Thoracic aorta (tissue), 2 donors: ENCODE data around the gene TNKS2. TPM values are rescaled to one million over a fixed set of nuclear protein-coding genes. Genes with fewer than 3 reads are reported as not detected.

Source experiments
- ATAC-seq: fragments of 150-250 bp; one replicate; pipeline ENCODE4 v1.8.0; 2017; ENCODE audit warnings: low read depth; ENCODE audit not compliant: insufficient number of reproducible peaks, low FRiP score
- DNase-seq: peaks from one replicate; pipeline ENCODE4 v3.0.0-alpha.2; 2020; ENCODE audit warnings: low spot score
- H3K27ac ChIP-seq, 2 donors: fragments of 200-600 bp; sonication (generic); 1 replicate in 1 of 2; 2 replicates in 1 of 2; pipeline ENCODE4 v1.5.1; 2016; ENCODE audit warnings: mild to moderate bottlenecking in 2 of 2, moderate library complexity in 2 of 2
- H3K27me3 ChIP-seq: fragments of 200-600 bp; sonication (generic); replicated peaks from 2 replicates; pipeline ENCODE4 v1.6.0; 2016; ENCODE audit warnings: mild to moderate bottlenecking; ENCODE audit not compliant: insufficient read depth
- H3K36me3 ChIP-seq: fragments of 200-600 bp; sonication (generic); one replicate; pipeline ENCODE4 v1.5.1; 2016
- H3K4me1 ChIP-seq, 2 donors: fragments of 200-600 bp; sonication (generic); 1 replicate in 1 of 2; 2 replicates in 1 of 2; pipeline versions ENCODE4 v1.5.1 to v1.6.0; 2016; ENCODE audit warnings: low read depth in 2 of 2, mild to moderate bottlenecking in 1 of 2; ENCODE audit not compliant: control insufficient read depth in 1 of 2
- H3K4me3 ChIP-seq: fragments of 200-600 bp; sonication (generic); 2 replicates; pipeline ENCODE4 v1.5.1; 2016; ENCODE audit warnings: mild to moderate bottlenecking
- H3K9me3 ChIP-seq: fragments of 200-600 bp; sonication (generic); 2 replicates; pipeline ENCODE4 v1.5.1; 2016
- total RNA-seq, 2 donors: library from RNA; depleted of rRNA; stranded (reverse); fragments of >200 nt; gene quantifications; one replicate each; pipeline versions ENCODE4 v1.1.0 to v1.2.3, GENCODE V29; 2016
- TF ChIP-seq, protein P1 (sequence below): fragments of 200-600 bp; sonication (generic); IDR thresholded peaks from one replicate; pipeline ENCODE4 v1.5.1; 2019; ENCODE audit warnings: antibody characterized with exemption

Gene TNKS2
- total RNA-seq, 2 donors from 2014 or later = 45.1 to 73.1 TPM

DNA sequence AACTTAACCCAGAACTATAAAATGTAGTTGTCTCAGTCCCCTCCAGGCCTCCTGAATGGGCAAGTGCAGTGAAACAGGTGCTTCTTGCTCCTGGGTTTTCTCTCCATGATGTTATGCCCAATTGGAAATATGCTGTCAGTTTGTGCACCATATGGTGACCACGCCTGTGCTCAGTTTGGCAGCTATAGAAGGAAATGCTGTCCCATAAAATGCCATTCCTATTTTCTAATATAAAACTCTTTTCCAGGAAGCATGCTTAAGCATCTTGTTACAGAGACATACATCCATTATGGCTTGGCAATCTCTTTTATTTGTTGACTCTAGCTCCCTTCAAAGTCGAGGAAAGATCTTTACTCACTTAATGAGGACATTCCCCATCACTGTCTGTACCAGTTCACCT lies 65.9 kb downstream of the TNKS2 start:
- H3K36me3 ChIP-seq = peaks cover 28% of the 10 kb centered on the region
- no peak for ATAC-seq
- DNase-seq = no peak

DNA sequence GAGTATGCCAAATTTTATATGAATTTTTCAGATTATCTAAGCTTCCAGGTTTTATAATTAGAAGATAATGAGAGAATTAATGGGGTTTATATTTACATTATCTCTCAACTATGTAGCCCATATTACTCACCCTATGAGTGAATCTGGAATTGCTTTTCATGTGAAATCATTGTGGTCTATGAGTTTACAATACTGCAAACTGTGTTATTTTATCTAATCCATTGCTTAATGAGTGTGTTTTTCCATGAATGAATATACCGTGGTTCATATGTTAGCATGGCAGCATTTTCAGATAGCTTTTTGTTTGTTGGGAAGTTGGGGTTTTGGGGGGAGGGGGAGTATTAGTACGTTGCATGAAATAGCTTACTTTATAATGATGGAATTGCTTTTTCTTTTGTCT lies 66.5 kb downstream of the TNKS2 start:
- Histone ChIP-seq H3K4me3 (no peak overlapping the region), H3K27me3 (no peaks in the 10 kb centered on the region), H3K27ac (no peak overlapping the region), H3K4me1 (no peaks in the 10 kb centered on the region), H3K9me3 (no peaks in the 10 kb centered on the region), H3K36me3 (peaks cover 24% of the 10 kb centered on the region)
- DNase-seq = no peak
- no peak for ATAC-seq
- TF ChIP-seq, protein P1, sequence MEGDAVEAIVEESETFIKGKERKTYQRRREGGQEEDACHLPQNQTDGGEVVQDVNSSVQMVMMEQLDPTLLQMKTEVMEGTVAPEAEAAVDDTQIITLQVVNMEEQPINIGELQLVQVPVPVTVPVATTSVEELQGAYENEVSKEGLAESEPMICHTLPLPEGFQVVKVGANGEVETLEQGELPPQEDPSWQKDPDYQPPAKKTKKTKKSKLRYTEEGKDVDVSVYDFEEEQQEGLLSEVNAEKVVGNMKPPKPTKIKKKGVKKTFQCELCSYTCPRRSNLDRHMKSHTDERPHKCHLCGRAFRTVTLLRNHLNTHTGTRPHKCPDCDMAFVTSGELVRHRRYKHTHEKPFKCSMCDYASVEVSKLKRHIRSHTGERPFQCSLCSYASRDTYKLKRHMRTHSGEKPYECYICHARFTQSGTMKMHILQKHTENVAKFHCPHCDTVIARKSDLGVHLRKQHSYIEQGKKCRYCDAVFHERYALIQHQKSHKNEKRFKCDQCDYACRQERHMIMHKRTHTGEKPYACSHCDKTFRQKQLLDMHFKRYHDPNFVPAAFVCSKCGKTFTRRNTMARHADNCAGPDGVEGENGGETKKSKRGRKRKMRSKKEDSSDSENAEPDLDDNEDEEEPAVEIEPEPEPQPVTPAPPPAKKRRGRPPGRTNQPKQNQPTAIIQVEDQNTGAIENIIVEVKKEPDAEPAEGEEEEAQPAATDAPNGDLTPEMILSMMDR = no peak

More for the DNA sequence above, 65.9 kb downstream of the TNKS2 start:
- Histone ChIP-seq H3K9me3 (no peaks in the 10 kb centered on the region), H3K27me3 (no peaks in the 10 kb centered on the region), H3K27ac (no peak overlapping the region), H3K4me1 (no peaks in the 10 kb centered on the region), H3K4me3 (no peak overlapping the region)
- TF ChIP-seq, protein P1 = no peak

DNA sequence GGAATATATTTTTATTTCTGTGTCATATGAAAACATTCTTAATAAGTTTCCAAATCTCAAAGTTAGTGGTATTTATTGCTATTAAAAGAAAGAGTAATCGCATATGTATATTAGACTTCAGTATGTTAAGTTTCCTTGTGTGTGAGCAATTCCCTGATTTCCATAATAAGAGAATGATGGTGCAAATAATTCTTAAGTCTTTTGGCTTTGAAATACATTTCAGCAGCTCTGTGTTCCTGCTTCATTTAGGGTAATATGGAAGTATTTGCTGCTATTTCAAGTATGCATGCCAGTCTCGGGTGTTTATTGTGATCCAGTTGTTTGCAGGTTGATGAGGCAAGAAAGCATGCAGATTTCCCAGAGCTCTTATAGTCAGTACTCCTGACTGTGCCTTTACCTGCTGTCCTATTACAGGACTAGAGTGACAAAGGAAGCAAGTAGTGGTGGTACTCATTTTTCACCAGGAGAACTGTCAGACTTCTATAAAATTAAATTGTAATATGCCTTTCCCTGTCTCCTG lies 67.4 kb downstream of the TNKS2 start:
- Histone ChIP-seq H3K36me3 (peaks cover 18% of the 10 kb centered on the region), H3K4me3 (no peak overlapping the region), H3K27ac (no peak overlapping the region), H3K27me3 (no peaks in the 10 kb centered on the region), H3K4me1 (no peaks in the 10 kb centered on the region), H3K9me3 (no peaks in the 10 kb centered on the region)
- DNase-seq = no peak
- no peak for ATAC-seq
- TF ChIP-seq, protein P1 = no peak

DNA sequence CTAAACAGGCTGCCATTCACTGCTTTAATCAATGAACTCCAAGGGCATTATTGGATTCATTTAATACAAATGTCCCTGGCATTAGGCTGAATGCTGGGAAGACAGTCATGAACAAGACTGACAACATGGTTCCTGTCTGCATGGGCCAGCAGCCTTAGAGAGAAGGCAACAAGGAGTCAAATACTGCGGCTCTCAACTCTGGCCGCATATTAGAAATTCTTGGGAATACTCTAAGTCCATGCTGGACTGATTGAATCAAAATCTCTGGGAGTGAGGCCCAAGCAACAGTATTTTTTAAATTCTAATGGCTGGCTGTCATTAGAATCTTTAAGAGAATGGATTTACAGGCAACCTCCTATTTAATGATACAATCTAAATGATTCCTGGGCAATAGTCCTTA lies 76.9 kb downstream of the TNKS2 start:
- H3K27ac ChIP-seq = no peak overlapping the region
- no peaks in the 10 kb centered on the region for H3K36me3 ChIP-seq
- no peak overlapping the region for H3K4me3 ChIP-seq
- DNase-seq (no peak), ATAC-seq (no peak)
- H3K4me1 ChIP-seq = peaks cover 0 to 5% of the 10 kb centered on the region in 2 donors
- TF ChIP-seq, protein P1 = no peak
- no peaks in the 10 kb centered on the region for H3K27me3 ChIP-seq
- H3K9me3 ChIP-seq = no peaks in the 10 kb centered on the region

DNA sequence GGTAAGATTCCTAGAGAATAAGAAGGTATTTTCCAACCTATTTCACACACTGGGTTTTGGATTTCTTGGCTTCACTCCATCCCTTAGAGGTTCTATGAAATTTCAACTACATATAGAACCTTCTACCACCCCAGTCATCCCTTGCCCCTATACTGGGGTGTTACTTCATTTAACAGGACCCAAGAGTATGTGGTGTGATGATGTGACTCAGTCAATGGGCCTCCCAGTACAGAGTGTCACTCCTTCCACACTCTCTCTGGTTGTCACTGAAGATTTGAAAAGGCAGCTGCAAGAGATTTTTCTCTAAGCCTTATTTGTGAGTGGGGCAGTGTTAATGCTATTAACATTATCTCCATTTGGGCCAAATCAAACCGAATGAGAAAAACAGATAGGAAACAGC lies 77.6 kb downstream of the TNKS2 start:
- ATAC-seq (no peak), DNase-seq (no peak)
- Histone ChIP-seq H3K36me3 (no peaks in the 10 kb centered on the region), H3K4me1 (peaks cover 0 to 10% of the 10 kb centered on the region in 2 donors), H3K27ac (no peak overlapping the region), H3K27me3 (no peaks in the 10 kb centered on the region), H3K9me3 (no peaks in the 10 kb centered on the region), H3K4me3 (no peak overlapping the region)
- TF ChIP-seq, protein P1 = no peak
